Immature natural killer cell (primary cell): ENCODE results near the gene ZNF148. TPM values are rescaled to one million over a fixed set of nuclear protein-coding genes. Genes with fewer than 3 reads are reported as not detected.
A peak's percentile ranks its signal among the peaks of the same experiment; 100 is the strongest.
"Not testable (repeated sequence)": the region's sequence is repeated elsewhere in the genome, so short reads cannot be mapped to it uniquely, and the experiment has no call there.

Experiments
- DNase-seq, 3 donors: peaks; one replicate each; pipeline ENCODE4 v3.0.0; 2022; ENCODE audit warnings: mixed read lengths in 1 of 3
- H3K27ac Mint-ChIP-seq, 6 donors: one replicate each; pipeline ENCODE4 v1.8.0; 2020; ENCODE audit warnings: mixed read lengths in 6 of 6, mild to moderate bottlenecking in 5 of 6, inconsistent platforms in 4 of 6, moderate library complexity in 3 of 6
- H3K27me3 Mint-ChIP-seq, 3 donors: one replicate each; pipeline ENCODE4 v1.8.0; 2020 to 2021; ENCODE audit warnings: low read depth in 3 of 3, mild to moderate bottlenecking in 3 of 3, mixed read lengths in 3 of 3, moderate library complexity in 3 of 3, inconsistent platforms in 1 of 3
- H3K36me3 Mint-ChIP-seq, 3 donors: one replicate each; pipeline ENCODE4 v1.8.0; 2020; ENCODE audit warnings: mixed read lengths in 3 of 3, inconsistent platforms in 2 of 3, mild to moderate bottlenecking in 2 of 3
- H3K4me1 Mint-ChIP-seq, 2 donors: one replicate each; pipeline ENCODE4 v1.8.0; 2020; ENCODE audit warnings: inconsistent platforms in 2 of 2, mild to moderate bottlenecking in 2 of 2, mixed read lengths in 2 of 2, moderate library complexity in 1 of 2
- H3K4me3 Mint-ChIP-seq, 5 donors: one replicate each; pipeline ENCODE4 v1.8.0; 2020; ENCODE audit warnings: mild to moderate bottlenecking in 5 of 5, mixed read lengths in 5 of 5, inconsistent platforms in 3 of 5, moderate library complexity in 3 of 5
- H3K9me3 Mint-ChIP-seq, 6 donors: one replicate each; pipeline ENCODE4 v1.8.0; 2020; ENCODE audit warnings: mild to moderate bottlenecking in 6 of 6, mixed read lengths in 6 of 6, inconsistent platforms in 4 of 6, moderate library complexity in 3 of 6
- polyA plus RNA-seq, 3 donors: library from polyadenylated mRNA; unstranded; fragments of 300-500 nt; fragmentation: Illumina TruSeq; gene quantifications; one replicate each; pipeline ENCODE4 v1.2.3, GENCODE V29; 2021

Gene ZNF148
- polyA plus RNA-seq, 3 donors from 2014 or later, result 53.6 to 81.9 (median 74.3) TPM

DNA sequence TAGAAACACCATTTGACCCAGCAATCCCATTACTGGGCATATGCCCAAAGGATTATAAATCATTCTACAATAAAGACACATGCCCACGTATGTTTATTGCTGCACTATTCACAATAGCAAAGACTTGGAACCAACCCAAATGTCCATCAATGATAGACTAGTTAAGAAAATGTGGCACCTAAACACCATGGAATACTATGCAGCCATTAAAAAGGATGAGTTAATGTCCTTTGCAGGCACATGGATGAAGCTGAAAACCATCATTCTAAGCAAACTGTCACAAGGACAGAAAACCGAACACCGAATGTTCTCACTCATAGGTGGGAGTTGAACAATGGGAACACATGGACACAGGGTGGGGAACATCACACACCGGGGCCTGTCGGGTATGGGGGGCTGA is 13.2 kb upstream of the ZNF148 start:
- not testable (repeated sequence) for H3K27ac Mint-ChIP-seq, H3K36me3 Mint-ChIP-seq, H3K4me3 Mint-ChIP-seq, H3K4me1 Mint-ChIP-seq, H3K9me3 Mint-ChIP-seq, DNase-seq
- H3K27me3 Mint-ChIP-seq, result peaks cover 0 to 11% (median 3%) of the 10 kb centered on the region in 3 donors

DNA sequence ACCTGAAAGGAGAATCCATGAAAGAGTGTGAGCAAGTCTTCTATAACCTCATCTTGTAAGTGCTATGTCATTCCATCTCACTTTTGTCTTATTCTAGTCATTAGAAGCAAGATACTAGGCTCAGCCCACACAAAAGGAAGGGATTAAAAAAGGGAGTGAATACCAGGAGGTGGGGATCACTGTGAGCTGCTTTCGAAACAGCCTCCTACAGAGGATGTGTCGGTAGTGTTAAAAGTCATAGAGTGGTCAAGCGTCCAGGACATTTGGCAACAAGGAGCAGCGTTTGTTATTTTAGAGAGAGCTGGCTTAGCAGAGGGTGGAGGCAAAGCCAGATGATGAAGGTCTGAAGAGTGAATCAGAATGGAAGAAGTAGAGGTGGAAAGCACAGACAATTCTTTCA is 11.7 kb upstream of the ZNF148 start:
- H3K4me3 Mint-ChIP-seq, result no peak overlapping the region

DNA sequence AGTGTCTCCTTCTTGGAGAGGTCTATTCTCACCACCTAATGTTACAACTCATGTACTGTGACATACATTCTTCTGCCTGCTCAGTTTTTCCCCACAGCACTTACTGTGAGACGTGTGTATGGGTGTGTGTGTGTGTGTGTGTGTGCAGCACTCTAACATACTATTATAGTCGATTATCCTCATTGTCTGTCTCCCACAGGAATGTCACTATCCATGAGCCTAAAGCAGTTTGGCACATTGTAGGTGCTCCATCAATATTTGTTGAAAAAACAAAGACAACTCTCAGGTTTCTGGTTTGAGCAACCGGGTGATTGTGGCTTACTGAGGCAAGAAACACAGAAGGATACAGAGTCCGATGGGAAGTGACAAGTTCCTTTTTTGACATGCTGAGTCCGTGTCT is 8.6 kb upstream of the ZNF148 start:
- H3K9me3 Mint-ChIP-seq, result peaks cover 0 to 2% (median 0%) of the 10 kb centered on the region in 6 donors
- H3K4me3 Mint-ChIP-seq, result no peak overlapping the region
- no peaks in the 10 kb centered on the region for H3K4me1 Mint-ChIP-seq
- no peak for DNase-seq
- H3K27me3 Mint-ChIP-seq, result peaks cover 0 to 11% (median 3%) of the 10 kb centered on the region in 3 donors
- peaks cover 0 to 4% (median 0%) of the 10 kb centered on the region in 3 donors for H3K36me3 Mint-ChIP-seq
- no peak overlapping the region for H3K27ac Mint-ChIP-seq

More for the DNA sequence above, 11.7 kb upstream of the ZNF148 start:
- DNase-seq, result no peak
- Mint-ChIP-seq H3K36me3 (peaks cover 0 to 4% (median 0%) of the 10 kb centered on the region in 3 donors), H3K9me3 (peaks cover 0 to 2% (median 0%) of the 10 kb centered on the region in 6 donors), H3K27me3 (peaks cover 0 to 11% (median 3%) of the 10 kb centered on the region in 3 donors), H3K27ac (no peak overlapping the region), H3K4me1 (peaks cover 8 to 9% of the 10 kb centered on the region in 2 donors)

DNA sequence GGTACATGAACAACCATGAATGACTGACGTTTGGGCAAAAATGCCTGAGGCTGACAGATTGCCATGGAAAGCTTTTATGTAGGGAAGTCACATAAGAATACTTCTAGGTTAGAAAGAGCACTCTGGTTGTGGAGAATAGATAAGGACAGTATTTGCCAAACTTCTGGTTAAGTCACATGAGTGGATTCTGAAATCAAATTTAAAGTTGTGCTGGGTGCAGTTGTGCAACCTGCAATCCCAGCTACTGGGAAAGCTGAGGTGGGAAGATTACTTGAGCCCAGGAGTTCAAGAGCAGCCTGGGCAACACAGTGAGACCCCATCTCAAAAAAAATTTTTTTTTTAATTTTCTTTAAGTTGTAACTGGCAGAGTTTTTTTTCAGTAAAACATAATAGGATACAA is 7.2 kb upstream of the ZNF148 start:
- Mint-ChIP-seq H3K36me3 (peaks cover 0 to 4% (median 0%) of the 10 kb centered on the region in 3 donors), H3K4me1 (no peaks in the 10 kb centered on the region), H3K27me3 (peaks cover 0 to 11% (median 4%) of the 10 kb centered on the region in 3 donors), H3K4me3 (no peak overlapping the region), H3K9me3 (no peaks in the 10 kb centered on the region), H3K27ac (no peak overlapping the region)
- no peak for DNase-seq

DNA sequence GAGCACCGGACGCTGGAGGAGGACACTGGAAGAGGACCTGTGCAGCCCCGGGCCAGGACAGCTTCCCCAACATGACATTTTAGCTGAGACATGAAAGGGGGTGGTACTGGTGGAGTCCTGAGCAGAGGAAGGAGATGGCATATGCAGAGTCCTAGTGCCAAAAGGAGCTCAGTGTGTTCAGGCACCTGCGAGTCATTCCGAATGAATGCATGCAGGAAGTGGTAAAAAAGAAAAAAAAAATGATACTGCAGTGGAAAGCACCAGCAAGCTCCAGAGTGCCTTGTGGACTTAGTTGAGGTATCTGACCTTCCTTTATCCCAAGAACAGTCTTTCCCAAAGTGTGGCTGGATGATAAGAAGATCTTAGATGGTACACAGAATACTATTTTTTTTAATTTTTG is 6.6 kb upstream of the ZNF148 start:
- Mint-ChIP-seq H3K4me3 (no peak overlapping the region), H3K27ac (no peak overlapping the region), H3K9me3 (no peaks in the 10 kb centered on the region)

DNA sequence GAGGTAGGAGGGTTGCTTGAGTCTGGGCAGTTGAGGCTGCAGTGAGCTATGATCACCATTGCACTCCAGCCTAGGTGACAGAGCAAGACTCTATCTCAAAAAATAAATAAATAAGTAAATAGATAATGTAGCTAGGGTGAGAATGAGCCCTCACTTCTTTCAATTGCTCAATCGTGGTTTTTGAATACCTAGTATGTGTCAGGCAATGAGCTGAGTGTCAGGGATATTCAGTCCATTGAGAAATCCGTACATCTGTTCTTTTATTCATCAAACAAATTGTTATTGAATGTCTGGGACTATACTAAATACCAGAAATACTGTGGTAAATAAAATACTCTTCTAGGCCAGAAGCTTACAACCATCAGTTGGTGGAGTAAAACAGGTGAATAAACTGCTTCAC is 6.2 kb upstream of the ZNF148 start:
- DNase-seq, result no peak
- no peak overlapping the region for H3K27ac Mint-ChIP-seq
- peaks cover under 1 to 1% of the 10 kb centered on the region in 2 donors for H3K4me1 Mint-ChIP-seq
- no peak overlapping the region for H3K4me3 Mint-ChIP-seq
- no peaks in the 10 kb centered on the region for H3K9me3 Mint-ChIP-seq
- H3K27me3 Mint-ChIP-seq, result peaks cover 0 to 9% (median 4%) of the 10 kb centered on the region in 3 donors
- peaks cover 0 to 4% (median 0%) of the 10 kb centered on the region in 3 donors for H3K36me3 Mint-ChIP-seq

More for the DNA sequence above, 6.6 kb upstream of the ZNF148 start:
- H3K4me1 Mint-ChIP-seq, result no peaks in the 10 kb centered on the region
- H3K27me3 Mint-ChIP-seq, result peaks cover 0 to 10% (median 4%) of the 10 kb centered on the region in 3 donors
- peaks cover 0 to 4% (median 0%) of the 10 kb centered on the region in 3 donors for H3K36me3 Mint-ChIP-seq
- DNase-seq, result no peak

DNA sequence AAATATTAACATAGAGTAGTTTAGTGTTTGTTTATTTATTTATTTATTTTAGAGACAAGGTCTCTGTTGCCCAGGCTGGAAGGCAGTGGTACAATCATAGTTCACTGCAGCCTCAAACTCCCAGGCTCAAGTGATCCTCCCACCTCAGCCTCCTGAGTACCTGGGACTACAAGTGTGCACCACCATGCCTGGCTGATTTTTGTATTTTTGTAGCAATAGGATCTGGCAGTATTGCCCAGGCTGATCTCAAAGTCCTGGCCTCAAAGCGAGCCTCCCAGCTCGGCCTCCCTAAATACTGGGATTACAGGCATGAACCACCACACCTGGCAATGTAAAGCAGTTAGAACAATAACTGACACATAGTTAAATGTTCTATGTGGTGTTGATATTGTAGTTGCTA is 4.4 kb upstream of the ZNF148 start:
- DNase-seq, result no peak
- Mint-ChIP-seq H3K4me1 (peaks cover 11 to 16% of the 10 kb centered on the region in 2 donors), H3K9me3 (no peaks in the 10 kb centered on the region), H3K27ac (no peak overlapping the region), H3K27me3 (peaks cover 4 to 13% (median 9%) of the 10 kb centered on the region in 3 donors), H3K36me3 (peaks cover 0 to 1% (median 0%) of the 10 kb centered on the region in 3 donors), H3K4me3 (no peak overlapping the region)

DNA sequence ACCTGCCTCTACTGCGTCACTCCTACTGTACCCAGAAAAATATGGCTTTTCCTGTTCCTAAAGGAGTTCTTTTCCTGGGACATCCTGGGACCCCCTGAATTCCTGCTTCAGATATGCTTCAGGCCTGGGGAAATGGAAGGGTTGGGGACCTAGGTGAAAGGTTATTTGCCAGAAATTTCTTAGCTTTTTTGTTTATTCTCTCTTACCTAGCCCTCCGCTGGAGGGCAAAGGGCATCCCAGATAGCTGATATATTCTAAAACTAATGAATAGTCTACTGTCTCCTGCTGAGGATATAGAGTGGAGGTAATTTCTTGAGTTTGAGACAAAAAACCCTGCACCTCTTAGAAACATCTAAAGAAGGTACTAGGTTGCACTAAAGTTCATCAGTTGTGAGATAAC is 3.6 kb upstream of the ZNF148 start:
- no peak overlapping the region for H3K4me3 Mint-ChIP-seq
- H3K27ac Mint-ChIP-seq, result no peak overlapping the region
- peaks cover 0 to 5% (median 0%) of the 10 kb centered on the region in 3 donors for H3K36me3 Mint-ChIP-seq
- no peaks in the 10 kb centered on the region for H3K9me3 Mint-ChIP-seq
- peaks cover 18 to 23% of the 10 kb centered on the region in 2 donors for H3K4me1 Mint-ChIP-seq
- DNase-seq, result no peak
- H3K27me3 Mint-ChIP-seq, result peaks cover 5 to 17% (median 9%) of the 10 kb centered on the region in 3 donors

DNA sequence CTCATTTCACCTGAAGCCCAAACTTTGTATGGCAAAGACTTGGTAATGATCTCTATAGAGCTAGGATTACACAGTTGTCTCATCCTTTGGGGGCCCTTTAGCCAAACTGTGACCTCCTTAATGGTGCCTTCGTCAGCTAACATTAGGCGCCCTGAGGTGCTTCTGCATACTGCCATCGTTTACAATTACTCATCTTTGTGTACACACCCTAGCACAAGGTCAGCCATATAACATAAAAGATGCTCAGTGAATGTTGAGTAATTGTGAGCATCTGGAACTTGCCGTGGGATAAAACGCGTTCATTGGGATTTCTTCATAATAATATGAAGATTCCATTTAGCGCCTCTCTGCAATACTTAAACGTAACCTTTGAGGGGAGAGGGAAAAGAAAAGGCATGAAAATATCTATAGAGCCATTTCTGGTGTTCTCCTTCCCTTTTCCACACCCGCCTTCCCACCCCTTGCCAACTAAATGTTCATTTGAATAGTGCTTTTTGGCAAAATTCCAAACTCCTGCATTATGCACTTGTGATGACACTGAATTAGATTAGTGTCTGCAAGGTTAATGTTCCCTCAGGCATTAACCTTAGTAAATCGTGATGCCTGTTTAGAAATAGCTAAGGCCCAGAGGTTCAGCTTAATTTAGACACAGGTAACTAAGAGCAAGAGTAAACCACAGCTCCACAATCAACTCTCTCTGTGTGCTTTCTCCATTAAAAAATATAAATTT is 990 bp upstream of the ZNF148 start:
- H3K27ac Mint-ChIP-seq, result peak overlapping the region; percentile 93 to 99 (median 98)
- H3K4me3 Mint-ChIP-seq, result peak overlapping the region; percentile 94 to 97 (median 95)
- H3K9me3 Mint-ChIP-seq, result no peaks in the 10 kb centered on the region
- peaks cover 0 to 5% (median 3%) of the 10 kb centered on the region in 3 donors for H3K36me3 Mint-ChIP-seq
- DNase-seq, result no peak
- H3K27me3 Mint-ChIP-seq, result peaks cover 5 to 17% (median 6%) of the 10 kb centered on the region in 3 donors
- H3K4me1 Mint-ChIP-seq, result peaks cover 33 to 46% of the 10 kb centered on the region in 2 donors

DNA sequence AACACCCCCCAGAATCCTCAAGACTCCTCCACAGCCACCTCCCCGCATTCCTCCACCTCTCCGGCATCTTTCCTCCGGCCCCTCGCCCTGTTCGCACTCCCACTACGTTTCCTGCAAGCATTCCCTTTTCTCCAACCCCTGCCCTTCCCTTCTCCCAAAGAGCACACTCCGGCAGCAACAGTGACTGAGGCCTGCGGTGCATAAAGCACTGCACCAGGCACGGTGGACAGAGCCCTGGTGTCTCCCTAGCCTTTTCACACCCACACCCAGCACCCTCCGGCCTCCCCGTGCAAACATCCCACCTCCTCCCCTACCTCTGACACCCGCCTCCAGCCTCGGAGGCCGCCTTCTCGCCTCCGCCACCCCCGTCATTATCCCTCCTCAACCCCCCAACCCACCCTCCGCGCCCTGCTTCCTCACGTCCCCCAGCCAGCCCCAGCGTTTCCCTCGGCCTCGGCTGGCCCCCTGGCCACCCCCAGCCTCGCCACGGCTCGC is 577 bp downstream of the ZNF148 start:
- Mint-ChIP-seq H3K36me3 (peaks cover 0 to 5% (median 3%) of the 10 kb centered on the region in 3 donors), H3K4me1 (peaks cover 45 to 61% of the 10 kb centered on the region in 2 donors), H3K4me3 (peak overlapping the region; percentile 89 to 97 (median 94)), H3K9me3 (no peaks in the 10 kb centered on the region), H3K27ac (peak overlapping the region; percentile 93 to 99 (median 96)), H3K27me3 (peaks cover 5 to 18% (median 6%) of the 10 kb centered on the region in 3 donors)
- peak; percentile 78 to 79 (median 79) for DNase-seq

DNA sequence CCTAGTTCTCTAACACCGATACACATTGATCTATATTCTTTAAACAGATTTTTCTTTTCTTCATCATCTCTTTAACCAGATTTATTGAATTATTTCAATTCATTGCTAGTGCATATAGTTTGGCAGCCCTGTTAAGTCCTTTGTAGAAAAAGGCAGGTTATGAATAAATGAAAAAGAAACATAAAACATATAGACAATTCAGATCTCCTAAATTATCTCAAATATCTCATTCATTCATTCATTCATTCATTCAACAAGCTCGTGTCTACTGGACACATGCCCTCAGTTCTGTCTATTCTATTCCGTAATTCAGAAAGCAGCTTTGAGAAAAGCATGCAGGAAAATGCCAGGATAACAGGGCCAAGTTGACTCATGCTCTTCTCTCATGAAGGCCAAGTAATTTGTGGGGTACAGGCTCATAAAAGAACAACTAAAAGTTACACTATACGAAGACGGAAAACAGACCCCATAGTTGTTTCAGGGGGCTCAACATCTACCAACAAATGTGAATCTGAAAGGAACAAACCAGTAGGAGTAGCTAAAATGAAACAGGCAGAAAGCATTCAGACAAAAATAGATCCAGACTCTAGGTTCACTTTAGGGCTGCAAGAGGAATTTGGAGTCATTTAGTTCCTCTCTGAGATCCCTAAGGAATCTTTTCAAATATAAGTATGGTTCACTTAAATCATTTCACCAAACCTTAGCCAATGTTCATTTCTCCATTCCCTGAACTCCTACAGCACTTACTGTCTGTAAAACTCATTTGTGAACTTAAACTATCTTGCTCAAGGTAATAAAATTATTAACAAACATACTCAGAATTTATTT is 7.5 kb downstream of the ZNF148 start:
- peaks cover 73 to 89% of the 10 kb centered on the region in 2 donors for H3K4me1 Mint-ChIP-seq

DNA sequence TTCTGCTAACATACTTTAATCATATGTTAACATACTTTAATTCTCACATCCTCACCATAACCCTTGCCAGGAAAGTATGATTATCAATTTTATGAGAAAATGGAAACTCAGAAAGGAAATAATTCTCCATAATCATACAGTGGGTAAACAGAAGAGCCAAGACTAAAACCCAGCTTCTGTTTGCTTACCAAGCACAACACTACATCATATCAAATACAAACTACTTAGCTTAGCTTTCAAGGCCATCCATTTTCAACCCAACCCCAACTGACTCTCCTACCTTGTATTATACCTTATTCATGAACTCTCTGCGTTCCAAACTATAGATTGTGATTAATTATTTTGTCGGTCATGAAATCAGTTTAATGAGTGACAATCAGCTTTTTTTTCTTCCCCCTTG is 9.0 kb downstream of the ZNF148 start:
- Mint-ChIP-seq H3K4me1 (peaks cover 77 to 92% of the 10 kb centered on the region in 2 donors), H3K9me3 (no peaks in the 10 kb centered on the region), H3K36me3 (peaks cover 0 to 3% (median 0%) of the 10 kb centered on the region in 3 donors), H3K27me3 (peaks cover 0 to 1% (median 0%) of the 10 kb centered on the region in 3 donors), H3K27ac (peak overlapping the region in 2 of 6 donors; percentile 3 to 19), H3K4me3 (no peak overlapping the region)
- DNase-seq, result no peak

More for the DNA sequence above, 7.5 kb downstream of the ZNF148 start:
- no peaks in the 10 kb centered on the region for H3K9me3 Mint-ChIP-seq
- H3K27me3 Mint-ChIP-seq, result peaks cover 0 to 1% (median 0%) of the 10 kb centered on the region in 3 donors
- DNase-seq, result no peak
- H3K4me3 Mint-ChIP-seq, result no peak overlapping the region
- peaks cover 0 to 6% (median 0%) of the 10 kb centered on the region in 3 donors for H3K36me3 Mint-ChIP-seq
- peak overlapping the region in 3 of 6 donors; percentile 1 to 12 (median 12) for H3K27ac Mint-ChIP-seq

DNA sequence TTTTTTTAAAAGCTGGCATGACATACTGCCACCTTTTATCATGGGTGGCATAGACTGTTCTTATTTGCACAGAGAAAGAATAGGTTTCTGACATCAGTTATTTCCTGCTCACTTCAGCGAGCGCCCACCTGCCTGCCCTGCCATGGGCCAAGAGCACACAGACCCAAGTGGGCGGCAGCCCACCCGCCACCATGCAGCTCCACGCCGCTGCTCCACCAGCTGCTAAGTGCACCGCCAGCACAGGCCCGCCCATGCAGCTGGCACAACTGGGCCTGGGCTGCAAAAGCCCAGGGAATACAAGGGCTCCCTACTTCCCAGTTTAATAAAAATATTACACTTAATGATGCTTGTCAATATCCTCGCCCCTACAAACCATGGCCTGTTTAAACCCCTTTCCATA is 15.4 kb downstream of the ZNF148 start:
- DNase-seq, result no peak
- H3K27ac Mint-ChIP-seq, result peak overlapping the region in 2 of 6 donors; percentile 30 to 41
- peaks cover 0 to 1% (median 0%) of the 10 kb centered on the region in 3 donors for H3K27me3 Mint-ChIP-seq
- no peaks in the 10 kb centered on the region for H3K36me3 Mint-ChIP-seq
- no peaks in the 10 kb centered on the region for H3K9me3 Mint-ChIP-seq
- H3K4me3 Mint-ChIP-seq, result no peak overlapping the region
- peaks cover 77 to 93% of the 10 kb centered on the region in 2 donors for H3K4me1 Mint-ChIP-seq
